ENCODE measurements around the gene NEDD9.

NEDD9 gene

GRCh38 chr6:11168091-11168635 lies 64.3 kb downstream of the NEDD9 start:
- DNase-seq = no peak

- DNase-seq = no peak
These were observed 65.5 kb downstream of the NEDD9 start for GRCh38 chr6:11166948-11167347.

DNA sequence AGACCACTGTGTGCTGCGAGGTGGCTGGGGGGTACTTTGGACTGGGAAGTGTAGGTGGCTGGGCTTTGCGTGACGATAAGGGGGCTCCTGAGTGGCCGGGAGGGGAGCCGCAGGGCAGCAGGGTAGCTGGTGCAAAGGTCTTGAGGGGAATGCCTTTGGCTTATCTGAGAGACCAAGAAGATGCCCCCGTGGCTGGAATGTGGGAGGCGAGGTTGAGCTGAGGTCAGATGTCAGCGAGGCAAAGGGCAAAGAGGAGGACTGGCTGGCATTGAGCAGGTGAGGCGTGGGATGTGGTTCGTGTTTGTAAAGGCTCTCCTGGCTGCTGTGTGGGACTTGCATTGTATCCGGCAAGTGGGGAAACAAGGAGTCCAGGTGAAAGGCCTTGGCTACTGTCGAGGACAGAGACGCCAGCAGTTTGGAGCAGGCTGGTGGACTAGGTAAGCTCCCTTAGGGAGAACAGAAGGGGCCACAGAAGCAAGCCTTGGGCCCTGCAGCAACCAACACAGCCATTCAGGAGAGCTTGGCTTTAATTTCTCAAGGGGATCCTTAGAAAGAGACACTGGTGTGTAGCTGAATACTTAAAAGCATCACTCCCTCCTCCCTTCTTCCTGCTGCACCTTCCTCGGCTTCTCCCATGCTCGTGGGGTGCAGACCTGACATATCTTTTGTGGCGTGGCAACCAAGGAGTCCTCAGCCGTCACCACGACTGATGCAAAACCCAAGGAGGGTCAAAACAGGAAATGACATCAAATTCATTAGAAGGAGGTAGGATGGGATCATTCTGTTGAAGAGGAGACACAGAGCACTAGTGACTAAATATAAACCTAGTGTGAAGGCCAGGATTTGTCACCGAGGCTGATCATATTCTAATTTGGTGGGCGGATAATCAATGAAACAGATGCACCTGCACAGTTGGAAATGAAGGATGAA lies 67.5 kb downstream of the NEDD9 start:
- DNase-seq = no peak

DNA sequence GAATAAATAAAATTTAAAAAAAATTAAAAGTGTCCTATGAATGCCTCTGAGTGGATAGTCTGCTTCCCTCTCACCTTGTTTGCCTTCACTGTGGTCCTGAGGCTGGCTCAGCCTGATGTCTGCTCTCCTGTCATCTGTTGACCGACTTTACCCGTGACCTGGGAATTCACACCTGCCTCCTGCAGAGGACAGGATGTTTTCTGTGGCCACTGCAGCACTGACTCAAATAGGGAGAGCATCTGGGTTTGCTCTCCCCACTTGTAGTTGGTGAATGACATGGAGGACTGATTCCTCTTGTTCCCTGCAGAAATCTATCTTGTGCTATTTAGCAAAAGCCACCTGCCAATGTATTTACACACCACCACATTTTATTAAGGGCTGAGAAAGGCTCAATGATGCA lies 68.5 kb downstream of the NEDD9 start:
- no peak for DNase-seq

DNA sequence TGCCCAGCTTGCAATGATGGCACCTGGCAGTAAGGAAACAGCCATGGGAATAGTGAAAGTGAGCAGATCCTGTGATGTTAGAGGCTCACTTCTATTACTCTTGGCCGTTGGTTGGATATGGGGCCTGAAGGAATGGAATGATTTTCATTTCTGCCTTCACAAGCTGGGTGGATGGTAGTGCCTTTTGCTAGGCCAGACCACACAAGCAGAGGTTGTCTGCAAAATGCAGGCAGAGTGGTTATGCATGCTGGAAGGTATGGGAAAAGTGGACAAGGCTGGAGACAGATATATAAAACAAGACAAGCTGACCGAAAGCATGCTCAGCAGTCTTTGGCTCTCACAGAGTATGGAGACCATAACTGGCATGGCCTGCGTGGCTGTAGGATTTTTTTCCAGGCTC lies 70.2 kb downstream of the NEDD9 start:
- no peak for DNase-seq

- no peak for DNase-seq
These were observed 71.2 kb downstream of the NEDD9 start for GRCh38 chr6:11161031-11161956.

GRCh38 chr6:11160199-11160598 lies 72.3 kb downstream of the NEDD9 start:
- no peak for DNase-seq

- DNase-seq = no peak
These were observed 76.9 kb downstream of the NEDD9 start for GRCh38 chr6:11155589-11155988.

DNA sequence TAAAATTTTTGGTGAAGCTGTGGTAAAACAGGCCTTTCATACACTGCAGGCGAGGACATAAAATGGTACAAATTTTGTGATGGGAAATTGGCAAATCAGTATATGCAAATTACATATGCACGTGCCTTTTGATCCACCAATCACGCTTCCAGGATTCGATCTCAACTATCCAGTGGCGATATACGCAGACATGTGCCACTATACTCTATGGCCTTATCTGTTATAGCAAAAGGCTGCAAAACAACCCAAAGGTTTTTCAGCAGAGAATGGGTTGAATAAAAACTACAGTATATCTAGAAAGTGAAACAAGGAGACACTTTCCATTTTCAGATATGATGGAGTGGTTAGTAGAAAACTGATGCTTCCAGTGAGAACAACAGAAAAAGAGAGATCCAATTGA lies 79.0 kb downstream of the NEDD9 start:
- no peak for DNase-seq

GRCh38 chr6:11152581-11152980 lies 79.9 kb downstream of the NEDD9 start:
- DNase-seq = no peak

GRCh38 chr6:11151488-11151887 lies 81.0 kb downstream of the NEDD9 start:
- DNase-seq = no peak

DNA sequence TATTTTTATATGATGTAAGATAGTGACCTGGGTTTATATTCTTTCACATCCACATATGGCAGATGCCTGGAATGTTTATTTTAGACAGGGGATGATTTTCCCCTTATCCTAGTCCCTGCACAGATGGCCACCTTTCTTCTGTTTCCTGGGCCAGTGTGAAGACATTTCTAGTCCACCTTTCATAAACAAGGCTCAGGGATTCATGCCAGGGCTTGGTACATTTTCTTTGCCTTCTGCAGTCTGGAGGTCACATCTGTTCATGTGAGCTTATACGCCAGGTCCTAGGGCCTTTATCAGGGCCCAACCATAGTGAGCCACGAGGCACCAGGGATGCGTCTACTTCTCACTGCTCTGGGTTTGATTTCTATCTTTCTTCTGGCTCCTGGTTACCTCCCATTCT lies 82.9 kb downstream of the NEDD9 start:
- no peak for DNase-seq

DNA sequence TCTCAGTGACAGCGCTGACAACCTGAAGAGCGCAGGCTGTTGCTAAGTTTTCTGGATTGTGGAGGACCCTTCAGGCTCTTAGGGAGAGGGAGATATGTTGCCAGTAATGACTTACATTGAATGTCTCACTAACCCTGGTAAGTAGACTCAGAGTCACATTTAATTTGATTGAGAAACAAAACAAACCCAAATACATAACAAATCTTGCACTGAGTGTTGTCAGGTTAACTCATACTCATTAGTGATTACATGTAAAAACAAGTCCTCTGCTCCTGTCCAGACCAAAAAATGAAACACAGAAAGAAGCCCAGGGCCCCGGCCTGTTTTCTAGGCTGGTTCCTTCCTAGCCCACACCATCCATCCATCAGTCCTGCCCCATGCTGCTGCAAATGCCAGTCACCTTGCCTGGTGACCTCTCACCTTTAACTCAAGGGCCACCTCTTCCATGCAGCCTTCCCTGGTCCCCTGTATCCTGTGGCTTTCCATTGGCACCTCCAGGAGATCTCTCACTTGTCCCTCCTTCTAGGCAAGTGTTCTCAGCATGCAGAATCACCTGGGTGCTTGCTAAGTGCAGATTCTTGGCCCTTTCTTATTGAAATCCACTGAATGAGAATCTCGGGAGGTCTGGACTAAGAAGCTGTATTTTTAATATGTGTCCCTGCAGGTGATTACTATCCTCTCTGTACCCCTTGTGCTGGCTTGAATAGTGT lies 86.2 kb downstream of the NEDD9 start:
- DNase-seq = no peak

DNA sequence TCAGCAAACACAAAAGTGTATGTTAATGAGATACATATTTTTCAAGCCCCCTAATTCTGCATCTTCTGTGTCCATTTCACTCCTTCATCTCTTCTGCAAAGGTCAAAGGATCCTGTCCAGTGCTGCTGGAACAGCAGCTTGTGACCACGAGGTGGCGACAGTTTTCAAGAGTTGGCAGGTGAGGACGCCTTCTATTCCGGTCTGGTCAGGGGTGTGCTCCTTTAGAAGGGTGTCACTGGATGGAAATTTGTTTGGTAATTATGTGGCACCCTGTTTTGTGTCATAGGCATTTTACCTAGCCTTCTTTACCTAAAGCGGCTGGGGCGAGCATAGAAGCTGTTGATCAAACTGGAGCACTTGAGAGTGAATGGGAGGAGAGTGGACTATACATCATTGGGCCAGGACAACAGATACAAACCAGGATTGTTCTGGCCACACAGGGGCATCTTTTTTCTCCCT lies 88.0 kb downstream of the NEDD9 start:
- DNase-seq = peak; percentile 84

GRCh38 chr6:11143394-11144371 lies 88.8 kb downstream of the NEDD9 start:
- no peak for DNase-seq

- DNase-seq = no peak
These were observed 90.0 kb downstream of the NEDD9 start for GRCh38 chr6:11142296-11143027.

- no peak for DNase-seq
These were observed 91.2 kb downstream of the NEDD9 start for GRCh38 chr6:11141295-11141694.

DNA sequence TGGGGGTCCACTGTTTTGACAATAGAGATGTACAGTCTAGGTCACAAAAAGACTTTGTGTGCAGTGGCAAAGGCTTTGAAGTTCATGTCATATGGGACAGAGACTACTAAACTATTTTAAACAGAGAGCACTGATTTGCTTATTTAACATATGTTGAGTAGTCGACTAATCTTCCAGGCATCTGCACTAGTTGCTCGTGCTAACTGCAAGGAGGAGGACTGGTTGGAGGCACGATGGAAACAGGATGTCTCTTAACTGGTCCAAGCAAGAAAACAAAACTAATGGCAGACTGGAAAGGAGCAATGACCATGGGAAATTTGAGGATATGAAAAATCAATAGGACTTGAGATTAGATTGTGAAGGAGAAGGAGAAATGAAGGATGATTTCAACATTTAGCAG lies 92.4 kb downstream of the NEDD9 start:
- no peak for DNase-seq

DNA sequence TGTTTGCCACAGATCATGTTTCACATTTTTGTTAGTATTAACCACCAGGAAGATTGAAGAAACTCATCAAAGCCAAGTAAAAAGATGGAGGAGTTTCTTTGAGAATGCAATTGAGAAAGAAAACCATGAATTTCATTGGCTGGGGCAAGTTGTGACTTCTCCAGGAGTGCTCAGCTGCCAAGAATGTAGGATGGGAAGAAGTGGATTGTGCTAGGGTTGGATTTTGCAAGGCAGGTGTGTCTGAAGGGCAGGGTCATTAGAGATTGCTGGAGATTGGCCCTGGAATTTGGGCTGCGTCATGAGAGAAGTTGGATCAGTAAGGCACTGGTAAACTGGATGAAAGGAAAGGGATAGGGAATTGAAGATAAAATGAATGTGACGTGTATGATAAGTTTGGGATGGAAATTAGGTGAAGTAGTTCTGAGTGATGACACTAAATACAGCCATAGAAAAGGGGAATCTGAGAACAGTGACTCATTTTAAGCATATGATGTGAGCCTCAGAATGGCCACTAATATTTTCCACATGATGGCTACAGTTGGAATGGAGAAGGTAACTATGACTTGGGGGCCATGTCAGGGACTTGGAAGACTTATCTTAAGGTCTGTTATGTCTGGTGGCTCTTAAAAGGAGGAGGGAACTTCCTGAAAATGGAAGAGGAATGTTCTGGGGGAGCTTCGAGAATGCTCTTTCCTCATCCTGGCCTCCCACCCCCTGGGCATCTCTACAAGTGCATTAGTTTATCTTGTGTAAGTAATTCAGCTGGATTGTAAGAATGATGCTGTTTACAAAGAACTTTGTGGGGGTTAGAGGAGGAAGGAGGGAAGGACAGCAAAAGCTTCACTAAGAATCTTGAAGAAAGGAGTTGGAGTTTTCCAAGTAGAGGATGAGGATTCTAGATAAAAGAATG lies 93.2 kb downstream of the NEDD9 start:
- no peak for DNase-seq

- no peak for DNase-seq
These were observed 95.7 kb downstream of the NEDD9 start for GRCh38 chr6:11136809-11137208.
